ENCODE measurements around the gene IRF2BP2.
A peak's percentile ranks its signal among the peaks of the same experiment; 100 is the strongest.

IRF2BP2 gene

DNA sequence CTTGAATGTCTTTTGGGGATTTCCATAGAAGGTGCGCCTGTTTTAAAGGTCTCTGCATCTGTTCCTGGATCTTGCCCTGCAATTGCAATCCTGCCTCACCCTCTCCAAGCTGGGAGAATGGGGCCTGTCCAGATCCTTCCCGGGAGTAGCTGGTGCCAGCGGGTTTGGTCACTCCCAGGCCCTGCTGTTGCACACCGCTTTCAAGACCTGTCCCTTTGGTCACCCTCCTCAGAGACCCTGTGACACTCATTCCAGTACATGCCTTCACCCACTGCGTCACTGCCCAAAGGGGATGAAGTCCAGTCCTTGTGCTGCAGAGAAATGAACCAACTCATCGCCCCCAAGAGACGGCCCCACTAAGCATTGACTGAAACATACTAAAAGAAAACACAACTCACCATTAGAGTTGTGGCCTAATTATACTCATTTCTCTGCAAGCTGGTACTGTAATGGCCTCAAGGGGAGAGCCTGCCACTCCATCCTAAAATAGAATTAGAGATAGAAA is 1.9 kb upstream of the IRF2BP2 start:
- peak; percentile 70 for DNase-seq

DNA sequence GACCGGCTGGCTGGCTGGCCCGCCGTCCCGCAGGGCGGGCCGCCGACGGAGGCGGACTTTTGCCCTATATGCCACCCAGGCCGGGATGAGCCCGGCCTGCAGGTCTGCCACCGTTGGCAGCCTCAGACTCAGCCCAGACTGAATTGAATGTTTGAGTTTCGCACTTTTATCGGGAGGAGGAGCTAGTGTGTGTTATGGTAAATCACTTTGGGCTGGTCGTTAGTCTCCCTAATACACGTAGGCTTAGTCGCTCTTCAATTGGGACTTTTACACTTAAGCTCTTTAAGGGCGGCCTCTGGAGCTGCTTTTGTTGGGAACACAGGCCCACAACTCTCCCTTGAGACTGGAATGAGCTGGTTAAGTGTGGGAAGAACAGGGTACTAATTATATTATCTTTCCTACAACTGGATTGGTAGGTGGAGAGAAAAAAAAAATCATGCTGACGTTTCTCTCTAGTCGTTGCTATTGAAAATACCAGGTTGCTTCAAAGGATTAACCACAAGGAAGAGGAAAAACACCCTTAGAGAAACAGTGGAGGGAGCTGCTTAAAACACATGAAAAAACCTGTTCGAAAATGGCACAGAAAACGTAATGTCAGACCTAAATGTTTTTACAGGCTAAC is 1.4 kb upstream of the IRF2BP2 start:
- DNase-seq, result no peak

DNA sequence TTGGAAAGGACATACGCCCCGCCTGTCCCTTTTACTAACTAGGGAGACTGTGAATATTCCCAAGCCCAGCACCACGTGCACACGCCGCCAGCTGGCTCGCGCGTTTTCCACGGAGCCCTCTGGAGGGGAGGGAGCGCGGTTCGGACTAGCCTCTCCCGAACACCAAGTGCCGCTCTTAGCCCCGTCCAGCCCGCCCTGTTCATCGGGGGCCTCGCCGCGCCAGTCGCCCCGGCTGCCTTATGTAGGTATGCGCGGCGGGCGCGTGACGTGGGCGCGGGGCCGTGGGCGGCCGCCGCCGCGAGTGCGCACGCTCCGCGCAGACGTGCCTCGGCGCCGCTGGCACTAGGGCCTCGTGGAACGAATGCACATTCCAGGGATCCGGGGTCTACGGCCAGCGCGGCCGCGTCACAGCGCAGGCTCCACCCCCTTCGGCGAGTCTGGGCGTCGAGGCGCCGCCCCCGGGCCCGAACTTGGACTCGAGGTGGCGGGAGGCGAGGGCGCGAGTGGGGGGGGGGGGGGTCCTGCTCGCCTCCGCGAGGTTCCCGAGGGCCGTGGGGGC is 767 bp upstream of the IRF2BP2 start:
- peak; percentile 95 for DNase-seq

DNA sequence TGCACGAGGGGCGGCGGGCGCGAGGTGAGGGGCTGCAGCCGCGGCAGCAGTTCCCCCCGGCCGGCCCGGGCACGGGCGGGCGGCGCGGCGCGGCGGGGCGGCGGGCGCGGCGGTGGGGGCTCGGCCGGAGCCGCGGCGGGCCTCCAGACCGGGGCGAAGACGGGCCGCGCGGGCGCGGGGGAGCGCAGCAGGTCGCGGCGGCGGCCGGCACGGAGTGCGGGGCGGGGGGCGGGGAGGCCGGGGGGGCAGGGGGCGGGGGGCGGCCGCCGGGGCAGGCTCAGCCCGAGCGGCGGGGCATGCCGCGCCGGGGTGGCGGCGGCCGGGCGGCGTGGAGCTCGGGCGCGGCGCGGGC is 311 bp downstream of the IRF2BP2 start:
- peak; percentile 68 for DNase-seq

DNA sequence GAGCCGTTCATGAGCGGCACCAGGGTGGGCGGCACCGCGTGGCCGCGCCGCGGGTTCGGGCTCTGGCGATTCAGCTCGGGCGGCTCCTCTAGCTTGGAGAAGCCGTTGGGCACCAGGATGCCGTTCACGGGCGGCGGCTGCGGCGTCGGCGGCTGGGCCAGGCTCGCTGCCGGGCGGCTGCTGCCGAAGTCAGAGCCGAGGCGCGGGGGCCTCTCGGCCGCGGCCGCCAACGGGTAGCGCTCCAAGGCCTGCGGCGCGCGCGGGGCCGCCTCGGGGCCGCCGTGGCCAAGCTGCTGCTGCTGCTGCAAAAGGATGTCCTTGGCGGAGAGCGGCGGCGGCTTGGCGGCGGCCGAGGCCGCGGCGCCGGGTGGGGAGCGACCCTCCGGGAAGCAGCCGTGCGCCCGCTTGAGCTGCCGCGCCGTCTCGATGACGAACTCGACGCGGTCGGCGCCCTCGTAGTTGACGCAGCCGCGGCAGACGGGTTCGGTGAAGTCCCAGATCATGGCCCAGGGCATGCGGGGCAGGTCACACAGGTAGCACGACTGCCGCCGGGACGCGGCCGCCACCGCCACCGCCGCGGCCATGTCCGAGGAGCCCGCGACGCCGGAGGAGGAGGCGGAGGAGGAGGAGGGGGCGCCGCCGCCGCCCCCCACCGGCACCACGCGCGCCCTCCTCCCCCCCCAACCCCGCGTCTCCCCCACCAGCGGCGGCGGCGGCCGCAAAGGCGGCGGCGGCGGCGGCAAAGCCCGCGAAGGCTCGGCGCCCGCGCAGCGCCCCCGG is 877 bp downstream of the IRF2BP2 start:
- peak; percentile 85 for DNase-seq

DNA sequence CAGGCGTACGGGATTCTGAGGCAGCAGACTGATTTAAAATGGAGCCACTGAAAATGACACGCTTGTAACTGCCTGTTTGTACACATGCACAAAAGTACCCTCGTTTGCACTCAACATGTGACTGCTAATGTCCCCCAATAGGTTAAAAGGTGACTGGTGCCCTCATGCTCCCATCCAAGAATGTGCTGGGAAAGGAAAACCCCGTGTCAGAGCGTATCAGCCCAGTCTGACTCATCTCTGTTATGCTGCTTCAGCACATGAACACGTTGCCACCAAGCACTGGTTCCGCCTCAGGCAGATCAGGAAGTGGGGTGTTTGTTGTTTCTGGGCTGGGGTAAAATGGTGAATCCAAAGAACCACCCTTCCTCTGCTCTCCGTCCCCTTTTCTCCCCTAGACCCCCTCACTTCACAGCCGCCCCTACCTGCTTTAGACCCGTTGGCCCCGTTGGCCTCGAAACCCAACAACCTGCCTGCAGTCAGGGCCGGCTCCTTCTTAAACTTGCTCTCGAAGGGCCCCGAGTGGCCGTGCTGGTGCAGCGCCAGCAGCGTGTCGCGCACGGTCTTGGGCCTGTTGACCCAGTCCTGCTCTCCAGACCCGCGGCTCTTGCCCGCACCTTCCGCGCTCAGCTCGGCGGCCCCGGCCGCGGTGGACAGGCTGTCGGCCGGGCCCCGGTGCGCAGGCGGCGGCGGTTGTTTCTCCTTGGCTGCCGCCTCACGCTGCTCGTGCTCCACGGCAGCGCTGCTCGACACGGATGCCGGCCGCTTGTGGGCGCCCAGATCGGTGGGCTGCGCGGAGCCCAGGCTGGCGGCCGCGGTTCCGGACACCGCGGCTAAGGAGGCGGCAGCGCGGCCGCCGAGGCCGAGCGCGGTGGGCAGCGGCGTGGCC is 1.7 kb downstream of the IRF2BP2 start:
- peak; percentile 87 for DNase-seq

DNA sequence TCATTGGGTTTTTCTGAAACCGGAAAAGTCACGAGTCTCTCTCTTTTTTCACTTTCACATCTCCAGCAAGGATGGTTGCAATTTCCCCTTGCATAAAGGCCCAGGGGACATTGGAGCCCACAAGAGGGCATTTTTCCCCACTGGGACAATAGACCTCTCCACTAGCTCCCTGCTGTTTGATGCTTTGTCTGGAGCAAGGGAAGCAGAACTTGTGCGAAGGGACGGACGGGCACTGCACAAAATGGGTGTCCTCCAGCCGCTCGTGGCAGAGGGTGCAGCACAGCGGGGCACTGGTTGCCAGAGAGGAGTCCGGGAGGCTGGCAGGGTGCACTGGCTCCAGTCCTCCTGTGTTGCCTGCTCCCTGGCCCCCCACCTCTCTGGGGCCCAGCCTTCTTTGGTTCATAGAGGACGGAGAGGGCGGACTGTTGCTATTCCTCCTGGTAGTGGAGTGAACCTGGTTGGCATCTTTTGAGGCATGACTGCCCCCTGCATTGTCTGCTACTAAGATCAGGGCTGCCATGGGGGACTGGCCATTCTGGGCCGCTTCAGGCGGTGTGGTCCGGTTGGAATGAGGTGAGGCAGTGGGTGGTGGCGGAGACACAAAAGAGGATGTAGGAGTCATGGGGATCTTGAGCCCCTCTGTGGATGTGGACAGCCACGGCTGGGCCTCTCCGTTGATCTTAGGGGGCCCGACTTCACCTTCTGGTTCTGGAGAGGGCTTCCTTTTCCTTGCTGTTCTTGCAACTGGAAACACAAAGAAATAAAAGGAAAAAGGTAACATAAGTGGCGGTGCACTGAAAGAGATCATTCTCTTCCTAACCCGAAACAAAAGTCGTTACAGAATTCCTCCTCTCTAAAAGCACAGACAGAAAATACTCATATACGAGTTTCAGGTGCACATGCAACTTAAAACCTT is 2.6 kb downstream of the IRF2BP2 start:
- peak; percentile 75 for DNase-seq

DNA sequence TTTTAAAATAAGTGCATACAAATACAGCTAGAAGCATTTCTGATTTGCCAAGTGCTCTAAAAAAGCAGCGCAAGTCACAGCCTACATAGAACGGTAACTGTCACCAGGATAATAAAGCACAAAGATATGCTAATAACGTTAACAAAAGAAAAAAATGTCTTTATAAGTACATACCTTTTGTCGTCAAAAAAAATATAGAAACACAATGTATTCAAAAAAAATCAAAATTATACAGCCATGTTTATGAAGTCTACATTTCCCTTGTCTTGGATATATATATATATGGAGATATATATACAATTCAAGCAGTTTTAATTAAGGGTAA is 3.2 kb downstream of the IRF2BP2 start:
- no peak for DNase-seq

DNA sequence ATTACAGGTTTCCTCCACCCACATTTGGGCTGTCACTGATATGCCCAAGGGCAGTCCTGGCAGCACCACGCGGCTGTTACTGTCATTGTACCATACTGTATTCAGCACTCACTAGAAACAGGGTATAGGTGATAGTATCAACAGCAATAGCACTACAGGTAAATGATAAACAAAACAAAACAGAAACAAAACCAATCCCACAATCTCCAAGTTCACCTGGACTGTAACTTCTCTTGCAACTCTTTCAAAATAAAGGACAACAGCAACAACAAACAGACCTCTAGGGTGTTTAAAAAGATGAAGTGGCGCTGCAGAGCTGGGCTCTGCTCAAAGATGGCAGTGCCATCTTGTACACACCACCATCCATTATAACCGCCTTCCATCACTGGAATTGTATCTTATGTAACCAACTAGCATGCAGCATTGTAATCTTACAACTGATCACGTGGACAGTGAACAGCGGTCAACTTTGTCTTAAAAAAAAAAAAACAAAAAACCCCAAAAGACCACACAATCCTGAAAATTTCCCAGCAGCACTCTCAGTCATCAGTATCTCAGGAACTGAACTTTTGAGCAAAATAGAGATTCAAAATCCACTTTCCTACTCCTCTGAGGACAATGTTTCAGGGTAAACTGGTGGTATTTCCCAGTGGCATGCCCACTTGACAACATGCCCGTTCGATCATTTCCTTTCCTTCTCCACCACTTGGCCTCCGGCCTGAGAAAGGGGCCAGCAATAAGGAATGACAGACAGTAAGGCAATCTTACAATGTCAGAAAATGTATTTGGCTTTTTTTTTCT is 3.8 kb downstream of the IRF2BP2 start:
- no peak for DNase-seq

DNA sequence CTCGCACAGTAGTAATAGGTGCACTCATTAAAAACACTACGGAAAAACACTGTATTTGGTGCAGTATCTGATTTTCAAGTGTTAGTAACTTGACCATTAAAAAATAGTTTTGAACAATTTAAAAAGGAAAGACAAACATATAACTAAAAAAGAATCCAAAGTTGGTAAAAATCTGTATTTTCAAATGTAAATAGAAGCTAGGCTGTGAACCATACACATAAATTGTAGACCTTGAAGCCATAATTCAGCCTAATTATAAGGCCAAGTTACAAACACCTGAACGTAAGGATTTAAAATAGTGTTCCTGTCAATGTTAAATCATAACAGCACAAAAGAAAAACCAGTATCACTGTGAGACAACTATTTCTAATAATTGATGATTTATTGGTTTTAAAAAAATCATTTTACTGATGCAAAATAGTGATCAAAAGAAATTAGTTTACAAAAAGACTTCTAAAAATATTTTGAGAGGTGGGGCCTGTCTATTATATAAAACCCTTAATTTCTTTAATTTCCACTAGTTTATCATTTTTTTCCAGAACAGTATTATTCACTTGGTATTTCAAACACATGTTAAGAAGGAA is 4.5 kb downstream of the IRF2BP2 start:
- no peak for DNase-seq

DNA sequence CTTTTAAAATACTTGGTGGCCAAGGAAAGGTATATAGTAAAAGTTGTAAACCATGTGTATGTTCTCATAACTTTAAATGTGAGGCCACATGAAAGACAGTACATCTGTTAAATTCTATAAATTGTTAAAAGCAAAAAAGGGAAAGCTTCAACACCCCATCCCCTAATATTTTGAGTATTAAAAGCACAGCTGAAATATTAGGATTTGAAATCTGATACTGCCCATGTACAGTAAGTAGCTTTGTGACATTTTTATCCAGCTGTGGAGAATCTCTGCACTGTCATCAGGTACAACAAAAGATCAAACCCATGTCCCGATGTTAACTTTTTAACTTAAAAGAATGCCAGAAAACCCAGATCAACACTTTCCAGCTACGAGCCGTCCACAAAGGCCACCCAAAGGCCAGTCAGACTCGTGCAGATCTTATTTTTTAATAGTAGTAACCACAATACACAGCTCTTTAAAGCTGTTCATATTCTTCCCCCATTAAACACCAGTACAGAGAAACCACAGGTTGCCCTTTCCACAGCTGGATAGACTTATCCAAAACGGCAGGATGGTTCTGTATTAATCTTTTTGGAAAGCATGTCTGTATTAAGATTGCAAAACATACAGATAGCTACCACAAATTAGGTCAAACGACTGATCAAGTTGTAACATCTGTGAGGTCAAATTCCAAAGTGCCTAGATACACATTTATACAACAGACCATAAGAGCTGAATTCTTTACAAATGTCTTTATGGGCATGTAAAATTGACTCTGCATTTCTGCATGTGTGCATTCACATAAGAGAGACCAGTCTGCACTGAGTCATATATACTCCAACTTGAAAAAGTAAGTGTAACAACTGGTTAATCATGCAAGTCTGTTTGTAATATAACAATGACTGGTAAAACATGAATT is 5.2 kb downstream of the IRF2BP2 start:
- no peak for DNase-seq

DNA sequence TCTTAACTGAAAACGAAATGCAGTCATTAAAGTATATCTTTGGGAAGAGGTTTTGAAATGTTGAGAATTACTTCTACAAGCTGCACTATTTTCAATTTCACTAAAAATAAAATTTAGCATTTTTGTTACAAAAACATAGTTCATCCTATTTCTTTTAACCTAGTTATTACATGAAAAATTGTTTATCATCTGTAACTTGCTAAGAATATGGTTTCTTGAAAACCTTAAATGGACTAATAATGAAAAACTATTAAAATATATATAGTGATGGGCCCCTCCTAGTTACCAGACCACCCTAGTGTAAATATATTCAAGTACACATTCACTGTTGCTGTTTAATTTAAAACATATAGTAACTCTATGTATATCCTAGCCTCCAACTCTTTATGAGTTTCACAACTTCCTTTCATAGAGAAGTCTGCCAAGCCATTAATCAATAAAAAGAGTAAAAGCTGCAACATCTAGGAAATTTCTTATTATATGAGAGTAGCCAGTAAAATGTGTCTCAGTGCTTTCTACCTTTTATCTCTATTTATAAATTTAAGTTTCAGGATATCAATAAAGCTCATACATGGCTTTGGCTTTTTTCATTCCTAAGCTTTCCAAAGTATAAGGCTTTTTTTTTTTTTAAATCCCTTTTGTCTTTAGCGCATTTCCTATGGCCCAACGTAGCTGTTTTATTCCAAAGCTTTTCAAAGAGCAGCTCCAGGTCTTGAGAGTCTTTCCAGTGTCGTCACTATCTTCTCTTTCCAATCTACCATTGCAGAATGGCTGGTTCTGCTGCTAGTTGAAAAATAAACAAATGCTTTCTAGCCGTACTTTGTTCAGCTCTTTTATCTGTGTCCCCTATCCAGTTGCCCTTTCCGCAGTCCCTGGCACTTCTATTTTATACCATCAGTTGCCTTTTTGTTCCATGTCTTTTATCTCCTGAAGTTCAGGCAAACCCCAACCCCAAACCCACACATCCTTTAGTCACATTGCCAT is 6.5 kb downstream of the IRF2BP2 start:
- DNase-seq, result no peak

DNA sequence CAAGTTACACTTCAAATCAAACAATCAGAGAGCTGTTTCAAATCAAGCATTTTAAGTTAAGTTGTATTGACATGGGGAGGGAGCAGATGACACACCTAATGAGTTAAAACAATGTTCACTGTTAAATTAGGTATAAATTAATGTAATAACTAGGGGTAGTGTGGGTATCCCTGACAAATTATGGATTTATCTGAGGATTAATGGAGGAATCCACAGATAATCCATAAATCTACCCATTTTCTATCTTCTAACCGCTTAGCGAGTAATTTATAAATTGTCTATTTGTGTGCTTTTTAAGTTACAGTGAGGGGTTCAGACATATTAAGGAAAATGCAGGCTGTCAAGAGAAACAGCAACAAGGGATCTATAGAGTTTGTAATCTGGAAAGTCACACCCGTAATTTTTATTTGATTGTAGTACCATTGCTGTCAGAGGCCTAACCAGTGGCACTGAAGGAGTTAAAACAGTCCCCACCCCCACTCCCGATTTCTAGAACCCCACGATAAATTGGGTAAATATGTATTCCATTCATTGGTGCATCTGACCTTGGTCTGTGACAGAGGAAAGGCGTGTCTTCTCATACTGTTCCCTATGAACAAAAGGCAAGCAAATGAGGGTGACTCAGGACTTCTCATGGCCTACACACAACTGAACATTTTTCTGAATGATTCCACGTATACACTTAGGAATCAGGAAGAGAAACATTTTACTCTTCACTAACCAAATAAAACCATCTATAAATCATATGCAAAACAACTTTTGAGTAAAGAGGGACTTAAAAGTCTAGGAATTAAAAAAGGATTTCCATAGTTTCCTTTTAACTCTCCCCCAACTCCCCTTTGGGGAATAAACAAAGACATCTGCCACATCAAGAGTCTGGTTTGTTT is 7.4 kb downstream of the IRF2BP2 start:
- DNase-seq, result no peak

DNA sequence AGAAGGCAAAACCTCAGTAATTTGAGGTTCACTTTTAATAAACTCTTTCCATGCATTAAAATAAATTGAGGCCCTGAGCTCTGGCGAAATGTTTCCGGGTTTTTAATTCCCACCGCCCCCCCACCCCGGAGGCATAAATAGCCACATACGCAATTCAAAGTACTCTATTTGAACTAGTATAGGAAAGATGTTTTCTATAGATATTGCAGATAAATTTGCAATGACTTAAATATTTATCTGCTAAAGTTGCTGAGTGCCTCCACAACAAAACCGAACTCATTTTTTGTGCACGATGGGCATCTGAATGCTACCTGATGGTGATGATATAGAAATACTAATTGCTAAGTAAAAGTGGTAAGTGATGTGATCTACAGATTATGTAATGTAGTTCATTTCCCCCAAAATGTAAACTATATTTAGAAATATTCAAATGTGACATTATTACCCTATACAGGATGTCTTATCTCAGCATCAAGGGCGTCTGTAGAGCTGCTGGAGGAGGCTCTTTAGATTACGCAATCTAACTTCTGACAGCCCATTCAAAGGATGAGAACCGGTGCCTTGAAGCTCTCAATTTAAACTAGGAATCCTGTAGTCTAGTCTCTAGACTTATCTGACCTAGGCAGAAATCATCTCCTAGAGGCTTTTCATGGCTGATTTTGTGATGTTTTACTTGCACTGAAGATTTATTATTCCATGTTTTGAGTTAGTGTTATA is 8.5 kb downstream of the IRF2BP2 start:
- DNase-seq, result no peak

DNA sequence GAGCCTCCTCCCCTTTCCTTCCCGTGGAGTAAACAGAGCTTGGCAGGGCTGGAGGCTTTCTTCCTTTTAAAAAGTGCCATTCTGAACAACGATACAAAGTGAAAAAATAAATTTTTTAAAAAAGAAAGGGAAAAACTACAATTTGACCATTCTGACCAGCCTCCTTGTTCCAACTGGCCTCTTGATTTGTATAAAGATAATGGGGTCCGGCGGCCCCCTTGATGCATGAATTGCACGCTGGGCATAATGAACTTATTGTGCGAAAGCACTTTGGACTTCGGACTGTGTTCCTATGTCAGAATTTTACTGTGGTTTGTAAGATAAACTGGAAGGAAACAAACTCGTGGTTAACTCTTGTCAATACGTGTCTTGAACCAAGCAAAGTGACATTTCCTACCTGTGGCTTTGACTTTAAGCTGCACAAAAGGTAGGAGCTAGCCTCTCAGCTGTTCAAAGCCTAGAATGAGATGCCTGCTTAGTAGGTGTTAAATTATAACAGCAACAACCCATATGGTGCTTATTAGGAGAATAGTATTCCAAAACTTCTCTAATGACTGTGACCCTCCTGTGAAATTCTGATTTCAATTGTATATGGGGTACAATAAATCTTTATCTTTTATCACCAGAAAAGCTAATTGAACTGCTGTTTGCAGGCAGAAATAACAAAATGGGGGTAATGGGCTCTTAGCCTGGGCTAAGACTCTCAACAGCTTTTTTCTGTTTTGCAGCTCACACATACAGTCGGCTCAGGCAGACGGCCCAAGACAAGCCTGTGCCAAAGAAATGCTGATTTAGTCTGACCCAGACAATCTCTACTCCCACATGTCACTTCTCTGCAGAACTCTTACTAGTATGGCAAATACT is 9.3 kb downstream of the IRF2BP2 start:
- DNase-seq, result no peak

Measured in activated CD8-positive, alpha-beta memory T cell treated with anti-CD3 and anti-CD28 coated beads for 24 hours (primary cell).